ENCODE measurements around the gene NAA30.

DNA sequence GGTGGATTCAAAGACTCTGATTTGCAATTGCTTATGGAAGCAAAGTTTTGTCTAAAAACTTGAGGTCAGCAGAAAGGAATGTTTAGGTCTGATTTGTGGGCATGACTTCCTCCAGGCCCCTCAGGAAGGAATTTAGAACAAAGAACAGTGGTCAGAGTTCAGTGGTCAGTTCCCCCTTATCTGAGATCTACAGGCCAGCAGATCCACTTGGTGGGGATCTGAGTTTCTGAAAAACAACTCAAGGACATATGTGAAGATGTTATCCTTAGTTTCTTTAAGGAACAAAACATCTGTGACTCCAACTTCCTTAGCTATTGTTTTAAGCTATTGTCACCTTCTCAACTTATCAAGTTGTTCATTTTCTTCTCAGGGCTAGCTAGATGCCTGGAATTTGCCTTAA, 28.0 kb upstream of the NAA30 start:
- TF ChIP-seq, protein P1, sequence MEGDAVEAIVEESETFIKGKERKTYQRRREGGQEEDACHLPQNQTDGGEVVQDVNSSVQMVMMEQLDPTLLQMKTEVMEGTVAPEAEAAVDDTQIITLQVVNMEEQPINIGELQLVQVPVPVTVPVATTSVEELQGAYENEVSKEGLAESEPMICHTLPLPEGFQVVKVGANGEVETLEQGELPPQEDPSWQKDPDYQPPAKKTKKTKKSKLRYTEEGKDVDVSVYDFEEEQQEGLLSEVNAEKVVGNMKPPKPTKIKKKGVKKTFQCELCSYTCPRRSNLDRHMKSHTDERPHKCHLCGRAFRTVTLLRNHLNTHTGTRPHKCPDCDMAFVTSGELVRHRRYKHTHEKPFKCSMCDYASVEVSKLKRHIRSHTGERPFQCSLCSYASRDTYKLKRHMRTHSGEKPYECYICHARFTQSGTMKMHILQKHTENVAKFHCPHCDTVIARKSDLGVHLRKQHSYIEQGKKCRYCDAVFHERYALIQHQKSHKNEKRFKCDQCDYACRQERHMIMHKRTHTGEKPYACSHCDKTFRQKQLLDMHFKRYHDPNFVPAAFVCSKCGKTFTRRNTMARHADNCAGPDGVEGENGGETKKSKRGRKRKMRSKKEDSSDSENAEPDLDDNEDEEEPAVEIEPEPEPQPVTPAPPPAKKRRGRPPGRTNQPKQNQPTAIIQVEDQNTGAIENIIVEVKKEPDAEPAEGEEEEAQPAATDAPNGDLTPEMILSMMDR (IDR thresholded peaks at IDR 0.05) = no peak
- no peak for TF ChIP-seq POLR2A (IDR thresholded peaks at IDR 0.05)

All from body of pancreas (tissue), 4 donors.